ENCODE measurements around the gene NUDT7. TPM values are rescaled to one million over a fixed set of nuclear protein-coding genes. Genes with fewer than 3 reads are reported as not detected.
A peak's percentile ranks its signal among the peaks of the same experiment; 100 is the strongest.

NUDT7 gene
- total and polyA plus RNA-seq, 9 of the 15 experiments (the other 6 are each of a cell fraction or from before 2014, with no cell fraction given), result 5.6 to 24.2 (median 10.5) TPM

GRCh38 chr16:77739559-77739892, 17.2 kb downstream of the NUDT7 start (continued):
- TF ChIP-seq E2F5 (CRISPR knock-in tag; IDR thresholded peaks at IDR 0.05) (no peak), RBBP5 (IDR thresholded peaks at IDR 0.05; ENCODE audit: borderline replicate concordance, insufficient read depth, low read length, poor library complexity, severe bottlenecking) (no peak), SP1 (CRISPR knock-in tag; IDR thresholded peaks at IDR 0.05) (no peak), CHD4 (IDR thresholded peaks at IDR 0.05; ENCODE audit: insufficient read depth, insufficient replicate concordance, low read depth, low read length, poor library complexity, severe bottlenecking) (no peak), HDAC8 (tag; IDR thresholded peaks at IDR 0.05) (peak; percentile 94), ZC3H11A (IDR thresholded peaks at IDR 0.05; ENCODE audit: low read depth, low read length) (no peak), ZNF707 (CRISPR knock-in tag; conservative IDR thresholded peaks at IDR 0.05) (peak; percentile 64; the same call in 1 of the 2 replicates), ZNF3 (CRISPR knock-in tag; IDR thresholded peaks at IDR 0.05) (no peak), ZNF79 (CRISPR knock-in tag; IDR thresholded peaks at IDR 0.05; ENCODE audit: low read depth) (peak; percentile 76; the same call in 1 of the 2 replicates), RFX1 (IDR thresholded peaks at IDR 0.05) (no peak), NCOA2 (IDR thresholded peaks at IDR 0.05; ENCODE audit: partially characterized antibody in 2 of 2) (no peak), GTF2E2 (tag; IDR thresholded peaks at IDR 0.05) (no peak), RBM39 (optimal IDR thresholded peaks at IDR 0.05; ENCODE audit: low read depth, low read length) (no peak), MED1 (CRISPR knock-in tag; IDR thresholded peaks at IDR 0.05; ENCODE audit: borderline replicate concordance) (no peak), ZNF23 (CRISPR knock-in tag; IDR thresholded peaks at IDR 0.05) (no peak), ARNT (IDR thresholded peaks at IDR 0.05) (no peak), CREBBP (IDR thresholded peaks at IDR 0.05; ENCODE audit: low read depth, low read length) (no peak), ZNF507 (tag; conservative IDR thresholded peaks at IDR 0.05) (peak; percentile 50), DMBX1 (CRISPR knock-in tag; IDR thresholded peaks at IDR 0.05; ENCODE audit: borderline replicate concordance) (peak; percentile 95), POLR3G (IDR thresholded peaks at IDR 0.05; ENCODE audit: extremely low read depth, insufficient read length, insufficient replicate concordance) (no peak), ZNF589 (CRISPR knock-in tag; IDR thresholded peaks at IDR 0.05; ENCODE audit: low read depth) (peak; percentile 99), MXD1 (CRISPR knock-in tag; IDR thresholded peaks at IDR 0.05; ENCODE audit: borderline replicate concordance, poor library complexity, severe bottlenecking) (no peak), RNF2 (IDR thresholded peaks at IDR 0.05) (no peak), RBM15 (IDR thresholded peaks at IDR 0.05; ENCODE audit: insufficient read depth, low read length) (no peak)
- TF ChIP-seq, protein P1, sequence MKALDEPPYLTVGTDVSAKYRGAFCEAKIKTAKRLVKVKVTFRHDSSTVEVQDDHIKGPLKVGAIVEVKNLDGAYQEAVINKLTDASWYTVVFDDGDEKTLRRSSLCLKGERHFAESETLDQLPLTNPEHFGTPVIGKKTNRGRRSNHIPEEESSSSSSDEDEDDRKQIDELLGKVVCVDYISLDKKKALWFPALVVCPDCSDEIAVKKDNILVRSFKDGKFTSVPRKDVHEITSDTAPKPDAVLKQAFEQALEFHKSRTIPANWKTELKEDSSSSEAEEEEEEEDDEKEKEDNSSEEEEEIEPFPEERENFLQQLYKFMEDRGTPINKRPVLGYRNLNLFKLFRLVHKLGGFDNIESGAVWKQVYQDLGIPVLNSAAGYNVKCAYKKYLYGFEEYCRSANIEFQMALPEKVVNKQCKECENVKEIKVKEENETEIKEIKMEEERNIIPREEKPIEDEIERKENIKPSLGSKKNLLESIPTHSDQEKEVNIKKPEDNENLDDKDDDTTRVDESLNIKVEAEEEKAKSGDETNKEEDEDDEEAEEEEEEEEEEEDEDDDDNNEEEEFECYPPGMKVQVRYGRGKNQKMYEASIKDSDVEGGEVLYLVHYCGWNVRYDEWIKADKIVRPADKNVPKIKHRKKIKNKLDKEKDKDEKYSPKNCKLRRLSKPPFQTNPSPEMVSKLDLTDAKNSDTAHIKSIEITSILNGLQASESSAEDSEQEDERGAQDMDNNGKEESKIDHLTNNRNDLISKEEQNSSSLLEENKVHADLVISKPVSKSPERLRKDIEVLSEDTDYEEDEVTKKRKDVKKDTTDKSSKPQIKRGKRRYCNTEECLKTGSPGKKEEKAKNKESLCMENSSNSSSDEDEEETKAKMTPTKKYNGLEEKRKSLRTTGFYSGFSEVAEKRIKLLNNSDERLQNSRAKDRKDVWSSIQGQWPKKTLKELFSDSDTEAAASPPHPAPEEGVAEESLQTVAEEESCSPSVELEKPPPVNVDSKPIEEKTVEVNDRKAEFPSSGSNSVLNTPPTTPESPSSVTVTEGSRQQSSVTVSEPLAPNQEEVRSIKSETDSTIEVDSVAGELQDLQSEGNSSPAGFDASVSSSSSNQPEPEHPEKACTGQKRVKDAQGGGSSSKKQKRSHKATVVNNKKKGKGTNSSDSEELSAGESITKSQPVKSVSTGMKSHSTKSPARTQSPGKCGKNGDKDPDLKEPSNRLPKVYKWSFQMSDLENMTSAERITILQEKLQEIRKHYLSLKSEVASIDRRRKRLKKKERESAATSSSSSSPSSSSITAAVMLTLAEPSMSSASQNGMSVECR (CRISPR knock-in tag; IDR thresholded peaks at IDR 0.05), result no peak

All from K562 (cell line).